HG03280 (cell line): ENCODE results near the gene AQP1.

ENCODE experiments used
- ATAC-seq: cut with Tn5 transposase; IDR thresholded peaks from one replicate; pipeline ENCODE4 v1.9.1; 2021; ENCODE audit warnings: mild to moderate bottlenecking, moderate library complexity; ENCODE audit not compliant: unreplicated experiment

The AQP1 gene

DNA sequence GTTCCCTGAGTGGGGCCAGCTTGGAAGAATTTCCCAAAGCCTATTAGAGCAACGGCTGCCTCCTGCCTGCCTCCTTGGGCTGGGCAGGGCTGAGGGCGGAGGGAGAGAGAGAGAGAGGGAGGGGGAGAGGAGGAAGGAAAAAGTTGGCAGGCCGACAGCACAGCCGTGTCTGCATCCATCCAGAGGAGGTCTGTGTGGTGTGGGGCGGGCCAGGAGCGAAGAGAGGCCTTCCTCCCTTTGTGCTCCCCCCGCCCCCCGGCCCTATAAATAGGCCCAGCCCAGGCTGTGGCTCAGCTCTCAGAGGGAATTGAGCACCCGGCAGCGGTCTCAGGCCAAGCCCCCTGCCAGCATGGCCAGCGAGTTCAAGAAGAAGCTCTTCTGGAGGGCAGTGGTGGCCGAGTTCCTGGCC is at the start of gene AQP1:
Gene AQP1 (plus strand): TSS at position 293 of the 409 bp plus-strand sequence. CDS start 57 bp downstream, at position 350.
- ATAC-seq: no peak

- no peak for ATAC-seq
Observed at GRCh38 chr7:30862995-30863705, 48.5 kb upstream of the AQP1 start.

- ATAC-seq: no peak
Observed at GRCh38 chr7:30863706-30864035, 48.0 kb upstream of the AQP1 start.

DNA sequence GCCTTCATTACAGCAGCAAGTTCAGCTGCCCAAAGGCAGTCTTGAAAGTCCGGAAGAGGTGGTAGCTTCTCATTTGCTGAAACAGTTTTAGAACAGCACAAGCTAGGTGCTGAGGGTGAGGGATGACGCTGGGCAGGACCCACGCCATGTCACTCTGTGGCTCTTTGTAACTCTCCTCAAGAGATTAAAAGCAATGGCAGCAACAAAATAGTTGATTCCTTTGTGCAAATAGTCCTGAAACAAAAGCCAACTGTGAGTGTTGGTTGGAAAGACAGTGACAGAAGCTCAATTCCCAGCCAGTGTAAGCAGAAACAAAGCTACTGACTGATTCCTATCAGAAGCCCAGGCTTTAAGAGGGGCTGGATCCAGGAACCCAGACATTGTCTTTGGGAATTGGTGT is 47.6 kb upstream of the AQP1 start:
- no peak for ATAC-seq

DNA sequence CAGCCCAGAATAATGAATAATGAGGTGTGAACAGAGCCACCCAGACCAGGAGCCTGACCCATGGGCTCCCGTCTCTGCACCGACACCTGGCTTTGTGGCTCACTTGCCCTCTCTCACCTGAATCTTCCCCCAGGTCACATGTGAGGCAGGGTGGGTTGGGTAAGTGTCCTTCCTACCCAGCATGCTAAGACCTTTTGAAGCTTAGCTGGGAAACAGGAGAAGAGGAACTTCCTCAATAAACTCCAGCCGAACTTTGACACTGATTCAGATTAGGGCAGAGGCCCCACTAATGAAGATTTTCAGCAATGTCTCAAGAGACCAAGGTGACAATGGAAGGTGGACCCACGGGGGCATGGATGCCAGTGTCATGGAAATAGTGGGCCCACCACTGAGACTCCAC is 46.6 kb upstream of the AQP1 start:
- no peak for ATAC-seq

DNA sequence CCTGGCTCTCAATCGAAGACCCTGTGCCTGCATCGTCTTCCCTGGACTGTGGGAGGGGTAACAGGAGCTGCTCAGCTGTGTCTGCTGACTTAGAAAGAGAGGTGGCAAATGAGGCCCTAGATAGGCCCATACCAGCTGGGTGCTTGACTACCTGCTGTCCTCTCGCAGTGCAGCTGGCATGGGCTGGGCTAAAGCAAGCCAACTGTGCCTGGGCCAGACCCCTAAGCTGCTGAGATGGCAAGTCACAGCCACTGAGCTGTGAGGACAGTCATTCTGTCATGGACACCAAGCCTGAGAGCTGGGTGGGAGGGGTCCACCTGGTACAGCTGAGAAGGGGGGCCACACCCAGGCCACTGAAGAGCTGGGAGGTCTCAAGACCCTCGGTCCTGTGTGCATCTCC is 45.8 kb upstream of the AQP1 start:
- ATAC-seq: no peak

GRCh38 chr7:30866939-30867338 is 44.7 kb upstream of the AQP1 start:
- ATAC-seq: no peak

- no peak for ATAC-seq
Observed at GRCh38 chr7:30867483-30867882, 44.2 kb upstream of the AQP1 start.

DNA sequence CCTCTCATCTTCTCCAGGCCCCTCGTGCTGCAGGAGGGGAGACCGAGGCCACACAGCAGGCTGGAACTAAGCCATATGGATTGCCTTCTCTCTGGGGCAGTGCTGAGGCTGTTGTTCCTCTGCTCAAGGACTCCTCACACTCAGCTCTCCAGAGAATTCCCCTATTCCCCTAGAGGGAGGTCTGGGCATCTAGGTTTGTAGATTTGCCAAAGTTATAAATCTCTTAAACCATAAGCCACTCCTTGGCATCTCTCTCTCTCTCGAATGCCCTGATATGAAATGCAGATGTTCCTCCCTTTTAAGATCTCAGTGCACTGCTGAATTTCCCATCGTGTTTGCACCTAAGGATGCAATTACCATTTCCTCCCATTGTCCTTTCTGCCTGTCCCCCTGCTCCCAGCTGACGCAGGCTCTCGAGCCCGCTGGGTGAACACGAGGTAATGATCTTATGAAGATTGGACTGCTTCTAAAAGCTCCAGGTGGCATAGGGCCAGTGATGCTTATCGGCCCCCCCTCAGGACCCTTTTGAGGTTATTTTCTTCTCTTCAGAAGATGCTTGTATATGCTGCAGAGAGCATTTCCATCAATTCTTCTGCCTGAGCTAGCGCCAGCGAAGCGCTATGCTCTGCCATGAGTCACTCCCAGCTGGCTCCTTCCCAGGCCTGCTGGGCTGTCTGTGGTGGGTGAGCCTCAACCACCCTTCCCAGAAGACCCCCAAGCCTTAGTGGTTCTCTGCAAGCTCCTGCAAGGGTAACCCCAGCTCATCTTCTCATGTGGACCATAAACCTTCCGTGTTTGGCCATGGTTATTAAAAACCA is 41.6 kb upstream of the AQP1 start:
- no peak for ATAC-seq

DNA sequence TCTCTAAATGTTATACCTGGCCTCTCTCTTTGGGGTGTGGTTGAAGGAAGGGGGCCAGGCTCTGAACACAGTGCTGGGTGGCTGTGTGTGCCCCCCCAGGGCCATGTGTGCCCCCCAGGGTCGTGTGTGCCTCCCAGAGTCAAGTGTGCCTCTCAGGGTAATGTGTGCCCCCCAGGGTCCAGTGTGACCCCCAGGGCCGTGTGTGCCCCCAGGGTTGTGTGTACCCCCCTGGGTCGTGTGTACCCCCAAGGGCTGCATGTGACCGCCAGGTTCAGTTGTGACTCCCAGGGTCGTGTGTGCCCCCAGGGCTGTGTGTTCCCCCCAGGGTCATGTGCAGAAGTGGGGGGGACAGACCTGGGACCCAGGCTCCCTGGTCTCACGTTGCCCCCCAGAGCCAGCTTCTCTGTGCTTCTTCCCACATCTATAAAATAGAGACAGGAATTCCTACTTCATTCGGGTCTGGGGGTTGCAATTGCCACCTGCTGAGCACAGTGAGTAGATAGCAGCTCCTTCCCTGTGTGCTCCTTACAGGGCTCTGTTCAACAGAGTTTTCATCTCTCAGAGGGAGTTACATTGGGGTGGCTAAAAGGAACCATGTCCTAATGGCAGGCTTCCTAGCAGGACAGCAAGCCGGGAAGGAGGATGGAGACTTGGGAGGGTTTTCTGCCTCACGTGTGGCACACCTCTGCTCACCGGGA is 40.7 kb upstream of the AQP1 start:
- no peak for ATAC-seq

- no peak for ATAC-seq
Observed at GRCh38 chr7:30871655-30872054, 40.0 kb upstream of the AQP1 start.

DNA sequence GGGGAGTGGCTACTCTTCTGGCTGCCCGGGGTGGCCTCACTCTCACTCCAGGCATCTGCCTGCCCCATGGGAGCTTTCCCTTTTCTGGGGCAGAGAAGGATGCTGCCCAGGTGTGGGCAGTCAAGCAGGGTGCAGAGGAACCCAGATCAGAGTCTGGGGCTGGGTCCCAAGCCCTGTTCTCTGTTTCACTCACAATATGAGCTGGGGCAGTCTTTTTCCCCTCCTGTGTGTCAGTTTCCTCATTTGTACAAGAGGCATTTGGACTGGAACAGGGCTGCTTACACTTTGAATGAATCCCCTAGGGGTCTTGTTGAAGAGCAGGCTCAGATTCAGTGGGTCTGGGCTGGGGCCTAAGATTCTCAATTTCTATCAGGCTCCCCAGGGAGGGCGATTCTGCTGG is 38.4 kb upstream of the AQP1 start:
- ATAC-seq: no peak

DNA sequence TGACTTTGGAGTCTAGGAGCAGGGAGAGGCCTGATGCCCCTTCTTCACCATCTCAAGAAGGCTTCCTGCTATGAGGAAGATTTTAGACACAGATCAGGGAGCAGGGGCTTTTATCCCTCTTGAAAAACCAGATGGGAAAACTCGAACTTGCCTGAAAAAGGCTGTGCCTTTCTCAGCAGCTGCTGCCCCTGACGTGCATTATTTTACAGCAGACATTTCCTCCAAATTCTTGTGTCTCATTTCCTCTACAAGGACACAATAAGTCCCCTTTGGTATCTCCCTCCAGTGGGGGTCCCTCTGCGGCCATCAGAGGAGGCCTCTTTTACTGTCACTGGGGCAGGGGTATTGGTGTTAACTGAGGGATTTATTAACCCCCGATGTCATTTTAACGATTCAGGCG is 38.0 kb upstream of the AQP1 start:
- ATAC-seq: no peak

DNA sequence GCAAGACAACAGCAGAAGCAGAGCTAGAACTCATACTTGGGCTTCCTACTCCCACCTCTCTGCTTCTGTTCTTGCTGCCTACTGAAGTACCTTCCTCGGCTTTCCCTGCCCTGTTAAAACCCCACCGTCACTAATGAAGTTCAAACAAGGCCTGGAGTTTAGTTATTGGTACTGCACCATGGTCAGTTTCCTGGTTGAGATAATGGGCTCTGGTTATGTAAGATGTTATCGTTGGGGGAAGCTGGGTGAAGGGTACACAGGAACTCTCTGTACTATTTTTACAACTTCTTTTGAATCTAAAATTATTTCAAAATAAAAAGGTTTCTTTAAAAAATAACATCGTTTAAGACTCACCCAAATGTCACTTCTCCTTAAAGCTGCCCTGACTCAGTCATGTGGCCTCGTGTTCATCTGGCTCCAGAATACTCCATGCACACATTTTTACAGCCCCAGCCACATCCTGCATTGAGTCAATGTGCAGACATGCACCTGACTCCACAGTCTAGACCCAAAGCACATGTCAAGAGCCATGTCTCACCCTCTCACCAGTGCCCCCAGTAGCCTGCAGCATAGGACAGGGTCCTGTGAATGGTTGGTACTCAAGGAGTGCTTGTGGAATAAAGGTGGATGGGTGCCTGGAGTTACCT is 36.9 kb upstream of the AQP1 start:
- no peak for ATAC-seq

- no peak for ATAC-seq
Observed at GRCh38 chr7:30877015-30877769, 34.5 kb upstream of the AQP1 start.

GRCh38 chr7:30877993-30878392 is 33.7 kb upstream of the AQP1 start:
- no peak for ATAC-seq

DNA sequence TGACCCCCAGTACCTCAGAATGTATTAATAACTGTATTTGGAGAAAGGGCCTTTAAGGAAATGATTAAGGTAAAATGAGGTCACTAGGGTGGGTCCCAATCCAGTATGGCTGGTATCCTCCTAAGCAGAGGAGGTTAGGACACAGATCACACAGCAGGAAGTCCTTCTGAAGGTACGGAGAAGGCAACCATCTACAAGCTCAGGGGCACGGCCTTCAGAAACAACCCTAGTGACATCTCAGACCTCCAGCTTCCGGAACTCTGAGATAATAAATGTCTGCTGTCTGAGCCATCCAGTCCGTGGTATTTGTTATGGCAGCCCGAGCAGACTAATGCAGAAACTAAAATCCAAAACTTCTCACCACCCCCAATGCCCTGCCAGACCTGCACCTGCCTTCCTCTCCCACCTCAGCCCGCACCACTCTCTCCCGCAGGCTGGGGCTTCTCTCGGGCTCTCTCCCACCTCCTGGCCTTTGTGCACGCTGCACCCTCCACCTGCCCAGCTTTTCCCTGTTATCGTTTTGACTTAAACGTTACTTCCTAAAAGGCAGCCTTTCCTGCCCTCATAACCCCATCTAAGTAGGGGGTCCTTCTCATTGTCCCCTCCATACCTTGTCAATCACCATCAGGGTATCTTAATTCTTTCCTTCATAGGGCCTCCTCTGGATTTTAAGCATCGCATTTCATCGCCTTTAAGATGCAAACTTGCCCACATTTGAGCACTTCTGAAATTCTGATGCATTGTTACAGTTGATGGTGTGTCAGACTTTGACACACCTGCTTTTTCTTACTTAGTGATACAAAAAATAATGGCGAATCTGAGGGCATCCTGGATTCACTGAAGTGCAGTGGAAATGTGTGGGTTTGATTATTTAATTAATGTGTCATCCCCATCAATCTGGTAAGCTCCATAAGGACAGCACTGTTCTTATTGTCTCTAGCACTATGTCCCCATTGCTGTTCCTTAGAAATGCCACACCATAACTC is 32.2 kb upstream of the AQP1 start:
- no peak for ATAC-seq

- ATAC-seq: no peak
Observed at GRCh38 chr7:30880125-30880720, 31.4 kb upstream of the AQP1 start.

DNA sequence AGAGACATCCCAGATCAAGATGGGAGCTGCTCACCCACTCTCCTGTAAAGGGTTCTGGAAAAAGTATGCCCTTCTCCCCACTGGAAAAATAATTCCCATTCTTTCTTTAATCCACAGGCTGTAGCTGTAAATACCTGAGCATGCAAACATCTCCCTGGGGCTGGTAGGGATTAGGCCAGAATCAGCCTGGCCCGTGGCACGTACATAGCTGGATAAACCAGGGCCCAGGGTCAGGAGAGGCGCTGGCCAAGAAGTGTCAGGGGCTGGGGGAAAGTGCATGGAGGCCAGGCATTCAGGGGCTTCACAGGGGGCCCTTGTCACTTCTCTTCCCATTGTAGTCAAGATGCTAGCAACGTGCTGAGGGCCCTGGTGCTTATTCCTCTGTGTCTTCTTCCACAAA is 30.7 kb upstream of the AQP1 start:
- ATAC-seq: no peak
